GM12878 (cell line): ENCODE results near the gene IFNL2. TPM values are rescaled to one million over a fixed set of nuclear protein-coding genes. Genes with fewer than 3 reads are reported as not detected.

ENCODE experiments used
- ATAC-seq: fragments of 200-7000 bp; cut with Tn5 transposase; 3 replicates; pipeline ENCODE4 v1.9.1; 2020; ENCODE audit warnings: mild to moderate bottlenecking, moderate library complexity
- BruUV-seq: library from RNA; stranded (reverse); fragments of 400-500 nt; replicated peaks from 2 replicates; lab custom pipeline; 2021; lab: Mats Ljungman, UMichigan
- CTCF ChIA-PET: fragments of 300-600 bp; sonication (Branson Sonifier 250); formaldehyde crosslinking; extraction: SDS; loops from one replicate; lab custom pipeline; 2021; ENCODE audit warnings: inconsistent platforms; lab: Yijun Ruan, JAX
- POLR2A ChIA-PET: fragments of 350-600 bp; formaldehyde crosslinking; extraction: SDS; loops from one replicate; lab custom pipeline; 2021; ENCODE audit warnings: inconsistent platforms; lab: Charles Lee
- RAD21 ChIA-PET: fragments of 300-600 bp; sonication (Branson Sonifier 250); formaldehyde crosslinking; loops from one replicate; lab custom pipeline; 2023; ENCODE audit warnings: antibody characterized with exemption; ENCODE audit not compliant: unreplicated experiment; lab: Charles Lee
- SMC1A ChIA-PET: fragments of 300-600 bp; sonication (Branson Sonifier 250); formaldehyde crosslinking; loops from one replicate; lab custom pipeline; 2023; ENCODE audit not compliant: unreplicated experiment, uncharacterized antibody; lab: Charles Lee
- DNase-seq: peaks from one replicate; pipeline ENCODE4 v3.0.0-alpha.2; 2011; ENCODE audit warnings: low read depth, low spot score
- FAIRE-seq: peaks from 3 replicates; lab custom pipeline; 2011; peaks lifted over from hg19 to GRCh38; lab: Jason Lieb, UNC
- H2AFZ ChIP-seq: 2 replicates; pipeline ENCODE4 v1.6.0; 2011; ENCODE audit warnings: low read depth, low read length, control low read depth; ENCODE audit not compliant: control insufficient read depth
- H3K27ac ChIP-seq: 2 replicates; pipeline ENCODE4 v1.5.1; 2011; ENCODE audit warnings: control low read depth; ENCODE audit not compliant: control insufficient read depth, insufficient read depth
- H3K27me3 ChIP-seq, 2 experiments: replicated peaks in 1 of 2; 2 replicates each; pipeline versions ENCODE4 v1.6.0 to v1.6.1; 2011; ENCODE audit warnings: low read length in 1 of 2; ENCODE audit not compliant: control insufficient read depth in 2 of 2, insufficient read depth in 2 of 2
- H3K36me3 ChIP-seq, 2 experiments: 2 replicates each; pipeline ENCODE4 v1.5.1; 2011; ENCODE audit warnings: low read length in 1 of 2; ENCODE audit not compliant: control insufficient read depth in 2 of 2, insufficient read depth in 2 of 2
- H3K4me1 ChIP-seq: 2 replicates; pipeline ENCODE4 v1.6.1; 2011; ENCODE audit warnings: mild to moderate bottlenecking, low read length, moderate library complexity, mixed read lengths; ENCODE audit not compliant: control insufficient read depth, insufficient read depth
- H3K4me2 ChIP-seq: 2 replicates; pipeline ENCODE4 v1.6.0; 2011; ENCODE audit warnings: control low read depth; ENCODE audit not compliant: control insufficient read depth, insufficient read depth
- H3K4me3 ChIP-seq: fragments of 200-600 bp; sonication (generic); 2 replicates; pipeline ENCODE4 v1.5.1; 2016
- H3K79me2 ChIP-seq: 2 replicates; pipeline ENCODE4 v1.6.0; 2011; ENCODE audit warnings: low read length; ENCODE audit not compliant: control insufficient read depth, insufficient read depth
- H3K9ac ChIP-seq: 2 replicates; pipeline ENCODE4 v1.8.0; 2011; ENCODE audit warnings: low read length, control low read depth, mixed read lengths; ENCODE audit not compliant: control insufficient read depth, insufficient read depth
- H3K9me3 ChIP-seq: replicated peaks from 3 replicates; pipeline ENCODE4 v1.5.1; 2011; ENCODE audit warnings: mild to moderate bottlenecking, low read length; ENCODE audit not compliant: control insufficient read depth, insufficient read depth
- H4K20me1 ChIP-seq: 2 replicates; pipeline ENCODE4 v1.6.0; 2011; ENCODE audit not compliant: control insufficient read depth, insufficient read depth
- CEBPB ChIP-seq, 2 experiments: fragments of 150-350 bp in 1 of 2; IDR thresholded peaks; 2 replicates each; pipeline ENCODE4 v1.6.1; 2012 to 2014; ENCODE audit warnings: low read depth in 2 of 2, low read length in 2 of 2, borderline replicate concordance in 1 of 2, inconsistent platforms in 1 of 2
- CREB1 ChIP-seq: IDR thresholded peaks from 2 replicates; pipeline ENCODE4 v1.6.1; 2012; ENCODE audit warnings: low read depth, mild to moderate bottlenecking, inconsistent platforms
- CREM ChIP-seq: IDR thresholded peaks from 2 replicates; pipeline ENCODE4 v1.6.1; 2014; ENCODE audit warnings: antibody characterized with exemption, low read depth
- EP300 ChIP-seq, 2 experiments: fragments of 150-350 bp in 1 of 2; IDR thresholded peaks; 2 replicates each; pipeline ENCODE4 v1.6.1; 2011 to 2012; ENCODE audit warnings: low read depth in 2 of 2, low read length in 2 of 2, borderline replicate concordance in 1 of 2, improper control_type of control experiment in 1 of 2, inconsistent platforms in 1 of 2; ENCODE audit not compliant: control insufficient read depth in 1 of 2
- HCFC1 ChIP-seq: fragments of 150-350 bp; IDR thresholded peaks from 2 replicates; pipeline ENCODE4 v1.6.1; 2014; ENCODE audit warnings: low read length
- MAX ChIP-seq: IDR thresholded peaks from 2 replicates; pipeline ENCODE4 v1.6.1; 2012; ENCODE audit warnings: low read depth, low read length, improper control_type of control experiment
- NFYB ChIP-seq: IDR thresholded peaks from 2 replicates; pipeline ENCODE4 v1.6.1; 2011; ENCODE audit warnings: low read depth, mild to moderate bottlenecking, low read length, improper control_type of control experiment, moderate library complexity; ENCODE audit not compliant: insufficient read depth
- NR2C2 ChIP-seq: IDR thresholded peaks from 2 replicates; pipeline ENCODE4 v1.6.1; 2011; ENCODE audit warnings: borderline replicate concordance, low read depth; ENCODE audit not compliant: control insufficient read depth, insufficient read length
- SMARCA5 ChIP-seq: fragments of 450-650 bp; IDR thresholded peaks from 2 replicates; pipeline ENCODE4 v1.6.1; 2017; ENCODE audit warnings: mild to moderate bottlenecking
- SP1 ChIP-seq: IDR thresholded peaks from one replicate; pipeline ENCODE4 v1.6.1; 2011; ENCODE audit warnings: low read depth, low read length
- WGBS: methylation state at CpG from one replicate; pipeline ENCODE4 v1.1.6; 2016; ENCODE audit warnings: low lambda C conversion rate; ENCODE audit not compliant: insufficient replicate concordance, insufficient coverage; ENCODE audit errors: missing lambda C conversion rate; 5-methylcytosine and 5-hydroxymethylcytosine counted together
- in situ Hi-C: fragments of 300-500 bp; cut with MboI; formaldehyde crosslinking; loops from 9 replicates; pipeline ENCODE4 v1.14.3; 2018; ENCODE audit warnings: mixed read lengths
- intact Hi-C: fragments of 100-400 bp; cut with micrococcal nuclease; formaldehyde crosslinking; loops from one replicate; pipeline ENCODE4 v1.14.2; 2022; ENCODE audit not compliant: unreplicated experiment
- polyA plus RNA-seq, 11 experiments: library from polyadenylated mRNA; depleted of rRNA in 4 of 11; unstranded in 6 of 11; stranded (reverse) in 5 of 11; fragments of >200 nt; fragmentation: Nextera tagmentation in 4 of 11; fragmentation: Illumina TruSeq in 1 of 11; extraction: Ambion mirVana in 4 of 11; extraction: Trizol in 1 of 11; gene quantifications; 1 replicate in 1 of 11; 2 replicates in 10 of 11; pipeline versions ENCODE4 v1.2.1 to v1.2.3, GENCODE V29; 2011 to 2016; ENCODE audit warnings: inconsistent platforms in 2 of 11, missing spikeins in 2 of 11, low read depth in 1 of 11
- total RNA-seq, 4 experiments: library from RNA; depleted of rRNA in 3 of 4; stranded (reverse); fragments of >200 nt in 3 of 4; fragmentation: Illumina TruSeq in 1 of 4; extraction: Trizol in 1 of 4; gene quantifications; 2 replicates each; pipeline versions ENCODE4 v1.2.1 to v1.2.3, GENCODE V29; 2013 to 2021
- TF ChIP-seq, protein P1 (sequence below): fragments of 450-650 bp; IDR thresholded peaks from 2 replicates; pipeline ENCODE4 v1.6.1; 2018; ENCODE audit warnings: borderline replicate concordance, mild to moderate bottlenecking; ENCODE audit not compliant: partially characterized antibody

Gene IFNL2
- total and polyA plus RNA-seq, 10 of the 15 experiments (the other 5 are each of a cell fraction or from before 2014, with no cell fraction given) = 0.24 TPM; not detected in 9

DNA sequence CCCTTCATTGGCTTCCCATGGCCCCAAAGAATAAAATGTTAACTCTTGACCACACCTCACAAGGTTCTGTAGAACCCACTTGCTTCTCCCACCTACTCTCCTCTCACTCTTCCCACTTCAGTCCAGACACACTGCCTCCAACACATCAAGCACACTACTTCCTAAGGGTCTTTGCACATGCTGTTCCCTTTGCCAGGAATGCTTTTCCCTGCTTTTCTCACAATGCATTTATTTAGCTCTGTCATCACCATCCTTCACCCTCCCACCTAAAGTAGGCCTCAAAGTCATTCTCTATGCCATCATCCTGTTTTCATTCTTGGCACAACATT, 36.0 kb downstream of the IFNL2 start:
- CTCF ChIA-PET = interaction anchor here (1.4 kb wide), 1 partner anchor 24 kb away, joined by 4 read pairs; no protein-coding TSS in a partner anchor
- SMC1A ChIA-PET = no interaction called here
- BruUV-seq = no TSS peak

DNA sequence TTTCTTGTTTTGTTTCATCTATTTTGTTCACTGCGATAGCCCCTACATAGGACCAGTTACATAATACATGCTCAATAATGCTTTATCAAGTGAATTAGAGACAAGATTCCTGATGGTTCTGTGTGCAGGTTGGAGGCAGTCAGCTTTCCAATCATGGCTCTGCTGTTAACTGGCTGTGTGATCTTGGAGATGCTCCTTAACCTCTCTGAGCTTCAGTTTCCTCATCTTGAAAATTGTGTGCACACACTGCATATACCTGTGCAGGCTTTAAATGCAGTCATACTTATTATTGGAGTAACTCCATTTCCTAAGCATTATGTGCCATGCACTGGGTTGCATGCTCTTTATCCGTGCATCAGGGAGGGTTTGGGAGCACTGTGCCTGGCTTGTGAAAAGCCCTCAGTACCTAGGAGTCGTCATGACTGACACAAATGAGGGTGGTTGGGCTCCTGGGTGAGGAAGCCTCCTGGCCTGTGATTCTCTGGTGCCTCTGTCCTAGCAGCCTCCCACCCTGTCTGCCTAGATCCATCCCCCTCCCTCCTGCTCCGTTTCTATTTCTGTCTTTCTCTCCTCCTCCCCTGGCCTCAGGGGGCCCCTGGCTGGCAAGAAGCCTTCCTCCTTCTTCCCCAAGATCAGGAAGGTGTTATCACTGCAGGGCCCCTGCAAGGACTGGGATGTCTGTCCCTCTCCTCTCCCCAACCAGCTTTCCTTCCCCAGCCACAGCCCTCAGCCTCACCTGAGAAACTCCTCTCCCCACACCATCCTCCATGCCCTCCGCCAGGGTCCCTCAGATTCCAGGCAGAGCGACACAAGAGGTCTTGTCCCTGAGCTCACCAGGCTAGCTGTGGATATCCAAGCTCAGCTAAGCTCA, 36.7 kb downstream of the IFNL2 start:
- Histone ChIP-seq H3K4me2 (no peak overlapping the region), H3K36me3 (no peaks in the 10 kb centered on the region), H3K9me3 (no peaks in the 10 kb centered on the region), H3K27ac (no peak overlapping the region), H3K27me3 (peaks cover 0 to 2% of the 10 kb centered on the region in 2 experiments; a peak in 1 of 4 replicates), H3K4me3 (no peak overlapping the region), H3K4me1 (no peaks in the 10 kb centered on the region), H4K20me1 (no peaks in the 10 kb centered on the region), H2AFZ (no peak overlapping the region), H3K79me2 (no peaks in the 10 kb centered on the region), H3K9ac (no peak overlapping the region)
- in situ Hi-C loops = no loop called here
- CTCF ChIA-PET = interaction anchor here (1.4 kb wide), 1 partner anchor 23 kb away, joined by 4 read pairs; no protein-coding TSS in a partner anchor
- RAD21 ChIA-PET = interaction anchor here (0.6 kb wide), 1 partner anchor 133 kb away, joined by 5 read pairs; no protein-coding TSS in a partner anchor
- 12% methylated on average over 6 of the region's 6 CpGs for WGBS
- SMC1A ChIA-PET = no interaction called here
- FAIRE-seq (no peak), ATAC-seq (no peak), DNase-seq (no peak)
- intact Hi-C loops = no loop called here
- POLR2A ChIA-PET = no interaction called here
- no TSS peak for BruUV-seq
- no peak for TF ChIP-seq SMARCA5
- TF ChIP-seq EP300 (IDR thresholded peaks at IDR 0.05; ENCODE audit: borderline replicate concordance in 1 of 2, control insufficient read depth in 1 of 2, low read depth in 2 of 2, low read length in 2 of 2) = no peak
- no peak for TF ChIP-seq HCFC1
- TF ChIP-seq CEBPB (IDR thresholded peaks at IDR 0.05; ENCODE audit: borderline replicate concordance in 1 of 2, low read depth in 2 of 2, low read length in 2 of 2) = no peak
- TF ChIP-seq CREB1 = no peak
- TF ChIP-seq, protein P1, sequence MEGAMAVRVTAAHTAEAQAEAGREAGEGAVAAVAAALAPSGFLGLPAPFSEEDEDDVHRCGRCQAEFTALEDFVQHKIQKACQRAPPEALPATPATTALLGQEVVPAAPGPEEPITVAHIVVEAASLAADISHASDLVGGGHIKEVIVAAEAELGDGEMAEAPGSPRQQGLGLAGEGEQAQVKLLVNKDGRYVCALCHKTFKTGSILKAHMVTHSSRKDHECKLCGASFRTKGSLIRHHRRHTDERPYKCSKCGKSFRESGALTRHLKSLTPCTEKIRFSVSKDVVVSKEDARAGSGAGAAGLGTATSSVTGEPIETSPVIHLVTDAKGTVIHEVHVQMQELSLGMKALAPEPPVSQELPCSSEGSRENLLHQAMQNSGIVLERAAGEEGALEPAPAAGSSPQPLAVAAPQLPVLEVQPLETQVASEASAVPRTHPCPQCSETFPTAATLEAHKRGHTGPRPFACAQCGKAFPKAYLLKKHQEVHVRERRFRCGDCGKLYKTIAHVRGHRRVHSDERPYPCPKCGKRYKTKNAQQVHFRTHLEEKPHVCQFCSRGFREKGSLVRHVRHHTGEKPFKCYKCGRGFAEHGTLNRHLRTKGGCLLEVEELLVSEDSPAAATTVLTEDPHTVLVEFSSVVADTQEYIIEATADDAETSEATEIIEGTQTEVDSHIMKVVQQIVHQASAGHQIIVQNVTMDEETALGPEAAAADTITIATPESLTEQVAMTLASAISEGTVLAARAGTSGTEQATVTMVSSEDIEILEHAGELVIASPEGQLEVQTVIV = no peak

More for the DNA sequence above, 36.0 kb downstream of the IFNL2 start:
- FAIRE-seq (no peak), ATAC-seq (no peak)
- Histone ChIP-seq H3K9me3 (no peaks in the 10 kb centered on the region), H2AFZ (no peak overlapping the region), H3K4me2 (no peak overlapping the region), H4K20me1 (no peaks in the 10 kb centered on the region), H3K27me3 (peaks cover 0 to 2% of the 10 kb centered on the region in 2 experiments; a peak in 1 of 4 replicates), H3K27ac (no peak overlapping the region), H3K36me3 (no peaks in the 10 kb centered on the region)
- intact Hi-C loops (no loop called here), in situ Hi-C loops (no loop called here)
- RAD21 ChIA-PET = interaction anchor here (0.6 kb wide), 1 partner anchor 132 kb away, joined by 5 read pairs; no protein-coding TSS in a partner anchor
- no peak for TF ChIP-seq NFYB
- TF ChIP-seq MAX = no peak
- no peak for TF ChIP-seq CREM
- TF ChIP-seq SP1 = no peak
- TF ChIP-seq NR2C2 = no peak
- no peak for TF ChIP-seq SMARCA5
- TF ChIP-seq, all 136 proteins: peak for 0
- H3K9ac ChIP-seq = no peak overlapping the region
- POLR2A ChIA-PET = no interaction called here
- H3K4me3 ChIP-seq = no peak overlapping the region
- no peaks in the 10 kb centered on the region for H3K79me2 ChIP-seq
- no peak for DNase-seq
- no peaks in the 10 kb centered on the region for H3K4me1 ChIP-seq
